T-helper 1 cell treated with Interleukin-12 subunit alpha and Interleukin-12 subunit beta and Interleukin-4 antibody, amounts not matched to agents 30 ng/mL and 1 ng/mL, for 36 hours (primary cell): ENCODE measurements around the gene NFS1. TPM values are rescaled to one million over a fixed set of nuclear protein-coding genes. Genes with fewer than 3 reads are reported as not detected.
"Not testable (repeated sequence)": the region's sequence is repeated elsewhere in the genome, so short reads cannot be mapped to it uniquely, and the experiment has no call there.

Source experiments
- intact Hi-C: fragments of 100-400 bp; cut with micrococcal nuclease; formaldehyde crosslinking; loops from one replicate; pipeline ENCODE4 v1.15.1; 2024
- total RNA-seq: library from RNA; stranded (reverse); gene quantifications from 2 replicates; pipeline ENCODE4 v1.2.3, GENCODE V29; 2022

The NFS1 gene
- total RNA-seq, 1 donor from 2014 or later: 25.0 TPM

GRCh38 chr20:35686872-35687271 is 12.3 kb downstream of the NFS1 start:
- intact Hi-C loops: not testable (repeated sequence)

- intact Hi-C loops: not testable (repeated sequence)
Measured at GRCh38 chr20:35685368-35685767, 13.8 kb downstream of the NFS1 start.

- intact Hi-C loops: no loop called here
Measured at GRCh38 chr20:35681960-35682359, 17.2 kb downstream of the NFS1 start.

- intact Hi-C loops: no loop called here
Measured at GRCh38 chr20:35680452-35681183, 18.5 kb downstream of the NFS1 start.

- intact Hi-C loops: no loop called here
Measured at GRCh38 chr20:35674921-35675320, 24.2 kb downstream of the NFS1 start.

- intact Hi-C loops: no loop called here
Measured at GRCh38 chr20:35673884-35674283, 25.3 kb downstream of the NFS1 start.

GRCh38 chr20:35669681-35670080 is 29.5 kb downstream of the NFS1 start:
- intact Hi-C loops: loop anchor here (5.0 to 10.0 kb wide), 2 partner anchors 385 to 522 kb away; partner anchors contain the start of genes EDEM2 and EIF6

GRCh38 chr20:35669221-35669620 is 29.9 kb downstream of the NFS1 start:
- intact Hi-C loops: loop anchor here (5.0 to 10.0 kb wide), 2 partner anchors 384 to 522 kb away; partner anchors contain the start of genes EDEM2 and EIF6

GRCh38 chr20:35665949-35666288 is 33.2 kb downstream of the NFS1 start:
- intact Hi-C loops: loop anchor here (1.0 to 10.0 kb wide), 7 partner anchors 9 to 519 kb away; partner anchors contain the start of genes CEP250, EDEM2, EIF6 and ERGIC3

GRCh38 chr20:35664466-35665206 is 34.5 kb downstream of the NFS1 start, which contains the start of the genes CPNE1 and RBM12:
CPNE1 (minus strand) TSS chr20:35664900; CDS start chr20:35632923, 31,977 bp downstream.
RBM12 (minus strand) TSS chr20:35664900; CDS start chr20:35655322, 9,578 bp downstream.
- intact Hi-C loops: loop anchor here (1.0 to 10.0 kb wide), 12 partner anchors 7 to 517 kb away; partner anchors contain the start of genes CEP250, EDEM2, EIF6 and ERGIC3

GRCh38 chr20:35663516-35664465 is 35.4 kb downstream of the NFS1 start:
- intact Hi-C loops: loop anchor here (1.0 to 10.0 kb wide), 9 partner anchors 36 to 379 kb away; partner anchors contain the start of genes CEP250, EIF6, NFS1 and PHF20

- intact Hi-C loops: loop anchor here (10.0 kb wide), 1 partner anchor 378 kb away; the partner anchor contains the start of gene EIF6
Measured at GRCh38 chr20:35662551-35662950, 36.6 kb downstream of the NFS1 start.

GRCh38 chr20:35661908-35662307 is 37.2 kb downstream of the NFS1 start:
- intact Hi-C loops: loop anchor here (1.0 to 10.0 kb wide), 3 partner anchors 43 to 377 kb away; partner anchors contain the start of gene EIF6

GRCh38 chr20:35661053-35661452 is 38.1 kb downstream of the NFS1 start:
- intact Hi-C loops: loop anchor here (1.0 to 10.0 kb wide), 3 partner anchors 42 to 376 kb away; partner anchors contain the start of gene EIF6

- intact Hi-C loops: loop anchor here (10.0 kb wide), 1 partner anchor 376 kb away; the partner anchor contains the start of gene EIF6
Measured at GRCh38 chr20:35660122-35660937, 38.8 kb downstream of the NFS1 start.

- intact Hi-C loops: loop anchor here (1.0 kb wide), 1 partner anchor 8 kb away; no protein-coding TSS in a partner anchor
Measured at GRCh38 chr20:35657271-35657670, 41.9 kb downstream of the NFS1 start.

GRCh38 chr20:35654415-35654814 is 44.7 kb downstream of the NFS1 start:
- intact Hi-C loops: no loop called here

- intact Hi-C loops: no loop called here
Measured at GRCh38 chr20:35653893-35654292, 45.3 kb downstream of the NFS1 start.

GRCh38 chr20:35653430-35653734 is 45.8 kb downstream of the NFS1 start:
- intact Hi-C loops: no loop called here
